Gastroesophageal sphincter (tissue), 3 donors: ENCODE results near the gene CARD19.

Source experiments
- POLR2A ChIP-seq, 2 donors: fragments of 450-650 bp; IDR thresholded peaks; one replicate each; pipeline ENCODE4 v1.6.1; 2017; ENCODE audit warnings: antibody characterized with exemption in 2 of 2, mild to moderate bottlenecking in 2 of 2, moderate library complexity in 1 of 2
- POLR2AphosphoS5 ChIP-seq: sonication (generic); formaldehyde crosslinking; IDR thresholded peaks from one replicate; pipeline ENCODE4 v1.6.1; 2017; ENCODE audit warnings: antibody characterized with exemption
- TF ChIP-seq, protein P1 (sequence below), 4 experiments: fragments of 200-600 bp in 2 of 4; fragments of 450-650 bp in 2 of 4; sonication (generic) in 1 of 4; IDR thresholded peaks; one replicate each; pipeline ENCODE4 v1.5.1; 2017 to 2019; ENCODE audit warnings: antibody characterized with exemption in 4 of 4, mild to moderate bottlenecking in 2 of 4, moderate library complexity in 2 of 4

DNA sequence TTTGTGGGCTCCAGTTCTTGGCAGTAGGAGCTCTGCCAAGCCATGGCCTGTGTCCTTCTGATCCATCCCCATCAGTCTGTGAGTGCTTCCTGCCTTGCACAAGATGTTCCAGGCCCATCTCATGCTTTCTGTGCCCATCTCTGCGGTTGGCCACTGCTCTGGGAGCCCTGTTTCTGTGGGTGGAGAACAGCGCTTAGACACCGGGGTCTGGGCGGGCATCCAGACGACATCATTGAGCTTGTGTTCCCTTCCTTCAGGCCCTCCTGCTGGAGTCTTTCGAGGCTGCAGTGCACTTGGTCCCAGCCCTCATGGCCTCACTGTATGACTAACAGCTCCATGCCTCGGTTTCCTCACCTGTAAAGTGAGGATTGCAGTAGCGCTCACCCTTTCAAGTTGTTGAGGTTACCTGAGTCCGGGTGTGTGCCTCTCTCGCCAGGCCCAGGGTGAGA, 14.9 kb upstream of the CARD19 start:
- TF ChIP-seq POLR2AphosphoS5 = no peak
- TF ChIP-seq, protein P1, sequence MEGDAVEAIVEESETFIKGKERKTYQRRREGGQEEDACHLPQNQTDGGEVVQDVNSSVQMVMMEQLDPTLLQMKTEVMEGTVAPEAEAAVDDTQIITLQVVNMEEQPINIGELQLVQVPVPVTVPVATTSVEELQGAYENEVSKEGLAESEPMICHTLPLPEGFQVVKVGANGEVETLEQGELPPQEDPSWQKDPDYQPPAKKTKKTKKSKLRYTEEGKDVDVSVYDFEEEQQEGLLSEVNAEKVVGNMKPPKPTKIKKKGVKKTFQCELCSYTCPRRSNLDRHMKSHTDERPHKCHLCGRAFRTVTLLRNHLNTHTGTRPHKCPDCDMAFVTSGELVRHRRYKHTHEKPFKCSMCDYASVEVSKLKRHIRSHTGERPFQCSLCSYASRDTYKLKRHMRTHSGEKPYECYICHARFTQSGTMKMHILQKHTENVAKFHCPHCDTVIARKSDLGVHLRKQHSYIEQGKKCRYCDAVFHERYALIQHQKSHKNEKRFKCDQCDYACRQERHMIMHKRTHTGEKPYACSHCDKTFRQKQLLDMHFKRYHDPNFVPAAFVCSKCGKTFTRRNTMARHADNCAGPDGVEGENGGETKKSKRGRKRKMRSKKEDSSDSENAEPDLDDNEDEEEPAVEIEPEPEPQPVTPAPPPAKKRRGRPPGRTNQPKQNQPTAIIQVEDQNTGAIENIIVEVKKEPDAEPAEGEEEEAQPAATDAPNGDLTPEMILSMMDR (IDR thresholded peaks at IDR 0.05) = no peak
- no peak for TF ChIP-seq POLR2A (IDR thresholded peaks at IDR 0.05)
